Mucosa of stomach (tissue), 1 donor: ENCODE results near the gene PEAK3.

Source experiments
- H3K27me3 ChIP-seq: one replicate; pipeline ENCODE4 v1.7.0; 2013; ENCODE audit warnings: mild to moderate bottlenecking, low read length; ENCODE audit not compliant: control insufficient read depth, insufficient read depth
- H3K36me3 ChIP-seq: one replicate; pipeline ENCODE4 v1.7.0; 2013; ENCODE audit warnings: low read length; ENCODE audit not compliant: control insufficient read depth, insufficient read depth
- H3K4me1 ChIP-seq: one replicate; pipeline ENCODE4 v1.7.0; 2013; ENCODE audit warnings: mild to moderate bottlenecking, low read length; ENCODE audit not compliant: control insufficient read depth, insufficient read depth
- H3K4me3 ChIP-seq: one replicate; pipeline ENCODE4 v1.7.0; 2013; ENCODE audit warnings: low read length
- H3K9ac ChIP-seq: one replicate; pipeline ENCODE4 v1.7.0; 2013; ENCODE audit warnings: mild to moderate bottlenecking, low read length, moderate library complexity
- H3K9me3 ChIP-seq: one replicate; pipeline ENCODE4 v1.7.0; 2013; ENCODE audit warnings: mild to moderate bottlenecking, low read length, moderate library complexity; ENCODE audit not compliant: control insufficient read depth
- donor health status: Pancreatic carcinoma.

The PEAK3 gene

GRCh38 chr19:2282062-2282861 lies at the start of gene PEAK3:
Gene PEAK3 (minus strand): TSS chr19:2282175. CDS start chr19:2280931, 1,244 bp downstream.
- no peaks in the 10 kb centered on the region for H3K9me3 ChIP-seq
- H3K4me1 ChIP-seq, result peaks cover 5% of the 10 kb centered on the region
- H3K9ac ChIP-seq, result peak within 1 kb of the TSS; percentile 38
- H3K36me3 ChIP-seq, result no peaks in the 10 kb centered on the region
- H3K27me3 ChIP-seq, result peaks cover 28% of the 10 kb centered on the region
- no peak within 1 kb of the TSS for H3K4me3 ChIP-seq

- Histone ChIP-seq H3K4me1 (peaks cover 60% of the 10 kb centered on the region), H3K4me3 (peak overlapping the region; percentile 60), H3K9ac (peak overlapping the region; percentile 76), H3K27me3 (no peaks in the 10 kb centered on the region), H3K36me3 (no peaks in the 10 kb centered on the region), H3K9me3 (no peaks in the 10 kb centered on the region)
These were observed 48.8 kb upstream of the PEAK3 start for GRCh38 chr19:2330632-2331284.

- Histone ChIP-seq H3K4me1 (peaks cover 60% of the 10 kb centered on the region), H3K27me3 (no peaks in the 10 kb centered on the region), H3K4me3 (peak overlapping the region; percentile 60), H3K9me3 (no peaks in the 10 kb centered on the region), H3K9ac (peak overlapping the region; percentile 76), H3K36me3 (no peaks in the 10 kb centered on the region)
These were observed 48.3 kb upstream of the PEAK3 start for GRCh38 chr19:2330255-2330631.

GRCh38 chr19:2329501-2329916 lies 47.5 kb upstream of the PEAK3 start:
- H3K4me1 ChIP-seq, result peaks cover 56% of the 10 kb centered on the region
- no peaks in the 10 kb centered on the region for H3K36me3 ChIP-seq
- peak overlapping the region; percentile 80 for H3K4me3 ChIP-seq
- no peaks in the 10 kb centered on the region for H3K27me3 ChIP-seq
- no peaks in the 10 kb centered on the region for H3K9me3 ChIP-seq
- H3K9ac ChIP-seq, result peak overlapping the region; percentile 90

GRCh38 chr19:2329149-2329478 lies 47.1 kb upstream of the PEAK3 start:
- H3K4me1 ChIP-seq, result peaks cover 52% of the 10 kb centered on the region

GRCh38 chr19:2328401-2329148 lies 46.6 kb upstream of the PEAK3 start, which contains the start of the genes LSM7 and SPPL2B:
Gene LSM7 (minus strand): TSS chr19:2328586. CDS start chr19:2328566, 20 bp downstream.
Gene SPPL2B (plus strand): TSS chr19:2328684. CDS start chr19:2328710, 26 bp downstream.
- Histone ChIP-seq H3K36me3 (no peaks in the 10 kb centered on the region), H3K4me1 (peaks cover 47% of the 10 kb centered on the region), H3K27me3 (no peaks in the 10 kb centered on the region), H3K9ac (peak within 1 kb of the TSS; percentile 90), H3K9me3 (no peaks in the 10 kb centered on the region), H3K4me3 (peak within 1 kb of the TSS; percentile 80)

More at GRCh38 chr19:2329149-2329478, 47.1 kb upstream of the PEAK3 start:
- peak overlapping the region; percentile 90 for H3K9ac ChIP-seq
- no peaks in the 10 kb centered on the region for H3K36me3 ChIP-seq
- H3K9me3 ChIP-seq, result no peaks in the 10 kb centered on the region
- peak overlapping the region; percentile 80 for H3K4me3 ChIP-seq
- H3K27me3 ChIP-seq, result no peaks in the 10 kb centered on the region

- H3K9me3 ChIP-seq, result no peaks in the 10 kb centered on the region
- peak overlapping the region; percentile 90 for H3K9ac ChIP-seq
- peaks cover 40% of the 10 kb centered on the region for H3K4me1 ChIP-seq
These were observed 45.9 kb upstream of the PEAK3 start for GRCh38 chr19:2327773-2328400.

GRCh38 chr19:2326699-2327360 lies 44.9 kb upstream of the PEAK3 start:
- H3K36me3 ChIP-seq, result no peaks in the 10 kb centered on the region
- no peak overlapping the region for H3K4me3 ChIP-seq
- H3K9me3 ChIP-seq, result no peaks in the 10 kb centered on the region
- H3K27me3 ChIP-seq, result no peaks in the 10 kb centered on the region
- H3K4me1 ChIP-seq, result peaks cover 30% of the 10 kb centered on the region
- peak overlapping the region; percentile 90 for H3K9ac ChIP-seq

More at GRCh38 chr19:2327773-2328400, 45.9 kb upstream of the PEAK3 start:
- Histone ChIP-seq H3K27me3 (no peaks in the 10 kb centered on the region), H3K36me3 (no peaks in the 10 kb centered on the region), H3K4me3 (peak overlapping the region; percentile 80)

GRCh38 chr19:2325281-2326046 lies 43.5 kb upstream of the PEAK3 start:
- no peaks in the 10 kb centered on the region for H3K9me3 ChIP-seq
- H3K4me1 ChIP-seq, result peaks cover 16% of the 10 kb centered on the region
- no peaks in the 10 kb centered on the region for H3K27me3 ChIP-seq
- no peak overlapping the region for H3K4me3 ChIP-seq
- H3K36me3 ChIP-seq, result no peaks in the 10 kb centered on the region
- H3K9ac ChIP-seq, result no peak overlapping the region

GRCh38 chr19:2324220-2324948 lies 42.4 kb upstream of the PEAK3 start:
- Histone ChIP-seq H3K9me3 (no peaks in the 10 kb centered on the region), H3K9ac (no peak overlapping the region), H3K27me3 (no peaks in the 10 kb centered on the region), H3K4me3 (no peak overlapping the region), H3K36me3 (no peaks in the 10 kb centered on the region), H3K4me1 (peaks cover 12% of the 10 kb centered on the region)
